T-helper 2 cell treated with Interferon-gamma antibody and Interleukin-4, amounts not matched to agents 5 μg/mL and 100 μg/mL, for 36 hours (primary cell): ENCODE results near the gene VAMP2.

Experiments used
- DNase-seq: peaks from one replicate; pipeline ENCODE4 v3.0.0; 2021; ENCODE audit warnings: low spot score
- H3K27ac Mint-ChIP-seq: one replicate; pipeline ENCODE4 v1.8.0; 2021; ENCODE audit warnings: mild to moderate bottlenecking, mixed read lengths
- H3K27me3 Mint-ChIP-seq: one replicate; pipeline ENCODE4 v1.8.0; 2021; ENCODE audit warnings: low read depth, mixed read lengths
- H3K36me3 Mint-ChIP-seq: one replicate; pipeline ENCODE4 v1.8.0; 2021; ENCODE audit warnings: low read depth, mixed read lengths
- H3K4me1 Mint-ChIP-seq: one replicate; pipeline ENCODE4 v1.8.0; 2021; ENCODE audit warnings: low read depth, mixed read lengths
- H3K4me3 Mint-ChIP-seq: one replicate; pipeline ENCODE4 v1.8.0; 2022; ENCODE audit warnings: mild to moderate bottlenecking, moderate library complexity, mixed read lengths
- H3K9me3 Mint-ChIP-seq: one replicate; pipeline ENCODE4 v1.8.0; 2021; ENCODE audit warnings: mixed read lengths

The VAMP2 gene

DNA sequence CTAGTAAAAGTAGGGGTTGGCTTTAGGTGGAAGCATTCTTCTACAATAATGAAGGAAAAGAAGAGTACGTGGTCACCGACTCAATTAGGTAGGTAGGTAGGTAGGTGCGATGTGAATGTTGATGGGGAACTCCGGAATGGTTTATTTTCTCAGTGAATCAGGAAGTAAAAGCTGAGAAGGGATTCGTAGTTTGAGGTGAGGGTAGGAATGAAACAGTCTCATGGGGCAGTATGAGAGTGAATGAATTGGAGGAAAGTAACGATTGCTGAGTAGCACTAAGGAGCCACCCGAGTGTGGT lies 24.4 kb downstream of the VAMP2 start:
- peaks cover 13% of the 10 kb centered on the region for H3K36me3 Mint-ChIP-seq
- no peak overlapping the region for H3K4me3 Mint-ChIP-seq
- no peak for DNase-seq
- H3K9me3 Mint-ChIP-seq, result no peaks in the 10 kb centered on the region
- peaks cover 3% of the 10 kb centered on the region for H3K27me3 Mint-ChIP-seq
- no peak overlapping the region for H3K27ac Mint-ChIP-seq
- H3K4me1 Mint-ChIP-seq, result peaks cover 2% of the 10 kb centered on the region

DNA sequence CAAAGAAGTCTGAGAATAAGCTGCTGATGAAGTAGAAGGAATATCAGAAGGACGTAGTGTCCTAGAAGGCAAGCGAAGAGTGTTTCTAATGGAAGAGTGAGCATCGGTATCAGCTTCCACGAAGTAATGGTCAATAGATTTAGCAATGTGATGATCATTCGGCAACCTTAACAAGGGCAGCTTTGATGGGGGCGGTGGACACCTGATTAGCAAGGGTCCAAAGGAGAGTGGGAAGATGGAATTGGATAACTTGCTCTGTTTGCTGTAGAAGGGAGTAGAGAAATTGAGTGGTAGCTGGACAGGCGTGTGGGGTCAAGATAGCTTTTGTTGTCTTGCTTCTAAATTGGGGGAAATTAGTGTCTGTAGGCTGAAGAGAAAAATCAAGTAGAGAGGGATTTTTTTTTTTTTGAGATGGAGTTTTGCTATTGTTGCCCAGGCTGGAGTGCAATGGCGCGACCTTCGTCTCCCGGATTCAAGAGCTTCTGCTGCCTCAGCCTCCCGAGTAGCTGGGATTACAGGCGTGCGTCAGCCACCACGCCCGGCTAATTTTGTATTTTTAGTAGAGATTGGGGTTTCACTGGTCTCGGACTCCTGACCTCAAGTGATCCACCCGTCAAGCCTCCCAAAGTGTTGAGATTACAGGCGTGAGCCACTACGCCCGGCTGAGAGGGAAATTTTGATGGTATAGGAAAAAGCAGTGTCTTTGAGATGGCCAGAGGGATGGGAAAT lies 24.9 kb downstream of the VAMP2 start:
- Mint-ChIP-seq H3K27me3 (peaks cover 3% of the 10 kb centered on the region), H3K4me3 (no peak overlapping the region), H3K36me3 (peaks cover 13% of the 10 kb centered on the region), H3K27ac (no peak overlapping the region), H3K4me1 (peaks cover 2% of the 10 kb centered on the region), H3K9me3 (no peaks in the 10 kb centered on the region)
- no peak for DNase-seq

DNA sequence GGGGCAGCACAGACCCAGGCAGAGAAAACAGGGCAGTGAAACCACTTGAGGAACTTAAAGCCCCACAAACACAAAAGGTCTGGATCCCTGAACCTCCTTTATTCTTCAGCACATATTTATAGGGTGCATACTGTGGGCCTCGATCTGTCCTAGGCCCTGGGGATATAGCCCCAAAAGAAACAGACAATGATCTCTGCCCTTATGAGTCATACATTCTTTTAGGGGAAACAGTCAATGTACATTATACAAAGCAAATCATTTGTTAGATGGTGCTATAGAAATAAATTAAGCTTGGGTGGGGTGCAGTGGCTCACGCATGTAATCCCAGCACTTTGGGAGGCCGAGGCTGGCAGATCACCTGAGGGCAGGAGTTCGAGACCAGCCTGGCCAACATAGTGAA lies 28.8 kb downstream of the VAMP2 start:
- no peaks in the 10 kb centered on the region for H3K9me3 Mint-ChIP-seq
- H3K4me3 Mint-ChIP-seq, result no peak overlapping the region
- no peak for DNase-seq
- peaks cover 16% of the 10 kb centered on the region for H3K27me3 Mint-ChIP-seq
- peaks cover 2% of the 10 kb centered on the region for H3K4me1 Mint-ChIP-seq
- no peak overlapping the region for H3K27ac Mint-ChIP-seq
- no peaks in the 10 kb centered on the region for H3K36me3 Mint-ChIP-seq

DNA sequence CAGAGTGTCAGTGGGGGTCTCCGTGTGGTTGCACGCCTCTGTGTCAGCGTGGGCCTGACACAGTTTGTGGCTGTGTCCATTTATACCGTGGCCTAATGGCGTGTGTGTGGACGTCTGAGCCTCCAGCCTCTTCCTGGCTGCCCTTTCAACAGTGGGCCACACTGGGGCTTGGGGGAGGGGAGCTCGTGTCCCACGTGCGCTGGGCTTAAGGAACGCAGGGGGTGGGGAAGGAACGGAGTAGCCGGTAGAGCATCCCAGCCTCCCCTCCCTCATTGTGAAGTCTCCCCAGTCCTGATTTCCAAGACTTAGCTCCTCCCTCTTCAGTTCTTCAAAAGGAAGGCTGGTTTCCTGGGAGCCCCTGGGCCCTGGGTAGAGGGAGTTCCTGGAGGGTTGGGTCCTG lies 29.3 kb downstream of the VAMP2 start:
- Mint-ChIP-seq H3K27me3 (peaks cover 17% of the 10 kb centered on the region), H3K4me1 (peaks cover 2% of the 10 kb centered on the region), H3K9me3 (no peaks in the 10 kb centered on the region), H3K4me3 (no peak overlapping the region), H3K36me3 (no peaks in the 10 kb centered on the region), H3K27ac (no peak overlapping the region)
- no peak for DNase-seq

DNA sequence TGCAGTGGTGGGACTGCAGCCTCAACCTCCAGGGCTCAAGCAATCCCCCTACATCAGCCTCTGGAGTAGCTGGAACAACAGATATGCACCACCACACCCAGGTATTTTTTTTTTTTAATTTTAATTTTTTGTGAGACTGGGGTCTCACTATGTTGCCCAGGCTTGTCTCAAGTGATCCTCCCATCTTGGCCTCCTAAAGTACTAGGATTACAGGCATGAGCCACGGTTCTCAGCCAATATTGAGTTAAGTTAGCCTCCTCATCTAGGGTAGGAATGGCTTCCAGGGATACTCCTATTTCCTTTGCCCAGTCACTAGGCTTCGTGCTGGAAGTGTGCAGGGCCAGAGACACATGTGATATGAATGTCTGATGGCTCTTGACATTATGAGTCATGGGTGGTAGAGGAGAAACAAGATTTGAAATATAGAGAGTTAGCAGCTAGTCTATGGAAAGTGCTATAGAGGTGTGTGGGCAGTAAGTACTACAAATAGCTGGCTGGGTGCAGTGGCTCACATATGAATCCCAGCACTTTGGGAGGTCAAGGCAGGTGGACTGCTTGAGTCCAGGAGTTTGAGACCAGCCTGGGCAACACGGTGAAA lies 30.8 kb downstream of the VAMP2 start:
- Mint-ChIP-seq H3K4me1 (peaks cover 6% of the 10 kb centered on the region), H3K27ac (no peak overlapping the region), H3K27me3 (peaks cover 23% of the 10 kb centered on the region), H3K36me3 (no peaks in the 10 kb centered on the region), H3K4me3 (no peak overlapping the region), H3K9me3 (no peaks in the 10 kb centered on the region)
- no peak for DNase-seq

DNA sequence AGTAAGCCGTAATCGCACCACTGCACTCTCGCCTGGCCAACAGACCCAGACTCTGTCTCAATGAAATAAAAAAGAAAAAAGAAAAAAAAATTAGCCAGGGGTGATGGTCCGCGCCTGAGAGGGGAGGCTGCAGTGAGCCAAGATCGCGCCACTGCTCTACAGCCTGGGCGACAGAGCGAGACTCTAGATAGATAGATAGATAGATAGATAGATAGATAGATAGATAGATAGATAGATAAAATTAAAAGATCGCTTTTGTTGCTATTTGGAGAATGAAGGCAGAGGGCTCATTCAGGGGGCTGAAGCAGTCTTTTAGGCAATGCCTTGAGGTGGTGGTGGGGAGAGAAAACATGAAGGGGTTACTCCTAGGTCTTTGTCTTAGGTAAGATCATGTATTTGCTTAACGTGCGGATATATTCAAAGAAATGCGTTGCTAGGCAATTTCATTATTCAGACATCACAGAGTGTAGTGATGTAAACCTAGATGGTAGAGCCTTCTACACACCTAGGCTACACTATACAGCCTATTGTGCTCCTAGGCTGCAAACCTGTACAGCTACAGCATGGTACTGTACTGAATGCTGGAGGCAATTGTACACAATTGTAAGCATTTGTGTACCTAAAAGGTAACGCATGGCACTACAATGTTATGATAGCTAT lies 34.5 kb downstream of the VAMP2 start:
- Mint-ChIP-seq H3K27ac (no peak overlapping the region), H3K9me3 (no peaks in the 10 kb centered on the region), H3K4me1 (peaks cover 31% of the 10 kb centered on the region), H3K27me3 (peaks cover 43% of the 10 kb centered on the region), H3K4me3 (no peak overlapping the region), H3K36me3 (peaks cover under 1% of the 10 kb centered on the region)
- DNase-seq, result no peak

DNA sequence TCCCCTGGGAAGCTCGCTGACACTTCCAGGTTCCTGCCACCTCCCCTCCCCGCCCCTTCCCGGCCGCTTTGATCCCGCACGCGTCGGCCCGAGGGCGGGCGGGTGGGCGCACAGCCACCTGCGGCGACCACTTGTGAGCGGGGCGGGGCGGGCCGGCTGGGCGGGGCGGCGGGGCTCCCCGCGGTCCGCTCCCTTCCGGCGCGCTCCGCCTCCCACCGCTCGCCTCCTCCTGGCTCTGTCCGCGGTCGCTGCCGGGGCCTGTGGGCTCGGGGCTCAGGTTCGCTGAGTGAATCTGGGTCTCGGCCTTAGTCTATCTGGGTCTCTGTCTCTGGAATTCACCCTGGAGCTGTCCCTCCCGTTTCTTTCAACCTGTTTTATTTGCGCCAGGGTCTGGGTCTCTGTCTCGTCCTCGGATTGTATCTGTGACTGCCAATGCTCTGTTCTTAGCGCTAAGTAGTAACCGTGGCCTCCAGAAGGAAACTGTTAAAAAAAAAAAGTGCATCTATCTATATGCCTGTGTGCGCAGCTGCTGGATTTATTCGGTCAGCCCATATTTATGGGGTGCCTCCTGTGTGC lies 36.2 kb downstream of the VAMP2 start:
- Mint-ChIP-seq H3K27ac (peak overlapping the region; percentile 85), H3K4me1 (peaks cover 39% of the 10 kb centered on the region), H3K36me3 (peaks cover 2% of the 10 kb centered on the region), H3K9me3 (no peaks in the 10 kb centered on the region), H3K27me3 (peaks cover 48% of the 10 kb centered on the region), H3K4me3 (peak overlapping the region; percentile 91)
- DNase-seq, result peak; percentile 57

DNA sequence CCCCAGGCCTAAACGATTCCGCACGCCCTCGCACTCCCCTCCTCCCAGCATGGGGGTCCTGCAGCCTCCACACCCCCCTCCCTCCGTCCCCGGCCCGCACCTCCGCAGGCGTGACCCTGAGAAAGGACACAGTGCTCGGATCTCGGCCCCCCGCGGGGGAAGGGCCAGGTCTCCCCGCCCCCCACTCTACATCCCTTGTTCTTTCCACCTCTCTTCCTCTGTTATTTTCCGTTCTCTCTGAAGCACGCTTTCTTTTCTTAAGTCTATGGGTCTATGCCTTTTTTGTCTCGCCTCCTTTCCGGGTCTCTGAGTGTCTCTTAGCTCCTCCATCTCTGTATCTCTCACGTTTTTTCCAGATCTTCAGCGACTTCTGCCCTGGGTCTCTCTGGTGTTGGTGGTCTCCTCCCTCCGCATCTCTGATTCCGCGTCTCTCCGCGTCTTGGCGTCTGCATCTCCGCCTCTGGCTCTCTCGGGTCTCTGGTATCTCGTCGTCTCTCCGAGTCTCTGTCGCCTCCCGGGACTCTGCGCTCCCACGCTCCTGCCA lies 36.7 kb downstream of the VAMP2 start:
- peak overlapping the region; percentile 85 for H3K27ac Mint-ChIP-seq
- peak overlapping the region; percentile 91 for H3K4me3 Mint-ChIP-seq
- H3K36me3 Mint-ChIP-seq, result peaks cover 2% of the 10 kb centered on the region
- H3K4me1 Mint-ChIP-seq, result peaks cover 41% of the 10 kb centered on the region
- H3K27me3 Mint-ChIP-seq, result peaks cover 47% of the 10 kb centered on the region
- peak; percentile 38 for DNase-seq
- no peaks in the 10 kb centered on the region for H3K9me3 Mint-ChIP-seq

DNA sequence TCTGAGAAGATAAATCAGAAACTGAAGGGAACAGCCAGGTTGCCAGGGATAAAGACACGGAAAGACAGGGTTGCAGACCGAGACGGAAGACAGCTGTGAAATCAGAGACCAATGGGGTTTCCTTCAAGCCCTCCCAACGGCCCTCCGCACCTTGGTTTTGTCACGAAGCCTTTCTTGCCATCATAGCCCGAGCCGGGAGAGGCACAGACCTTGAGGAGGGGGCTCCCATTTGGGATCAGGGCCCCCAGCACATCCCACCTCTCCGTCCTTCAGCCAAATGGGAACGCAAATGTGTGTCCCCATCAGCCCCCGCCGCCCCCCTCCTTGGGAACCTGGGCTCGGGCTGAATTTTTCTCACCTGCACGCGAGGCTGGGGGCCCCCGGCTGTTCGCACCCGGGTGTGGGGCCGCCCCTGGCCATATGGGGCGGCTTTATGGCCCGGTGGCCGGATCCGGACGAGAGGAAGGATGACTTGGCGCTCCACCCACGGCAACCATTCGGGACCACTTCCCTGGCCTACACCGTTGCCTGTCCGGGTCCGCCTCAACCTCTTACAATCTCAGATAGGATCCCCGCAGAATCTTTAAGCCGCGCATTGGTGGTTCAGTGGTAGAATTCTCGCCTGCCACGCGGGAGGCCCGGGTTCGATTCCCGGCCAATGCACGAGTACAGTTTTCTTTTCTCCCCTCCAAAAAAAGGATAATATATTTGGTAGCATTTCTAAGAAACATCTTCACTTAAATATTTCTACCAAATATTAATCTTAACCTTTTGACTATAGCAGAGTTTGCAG lies 37.4 kb downstream of the VAMP2 start:
- peaks cover 46% of the 10 kb centered on the region for H3K4me1 Mint-ChIP-seq
- peak; percentile 83 for DNase-seq
- peaks cover 2% of the 10 kb centered on the region for H3K36me3 Mint-ChIP-seq
- H3K27ac Mint-ChIP-seq, result peak overlapping the region; percentile 85
- H3K9me3 Mint-ChIP-seq, result no peaks in the 10 kb centered on the region
- H3K4me3 Mint-ChIP-seq, result peak overlapping the region; percentile 91
- H3K27me3 Mint-ChIP-seq, result peaks cover 54% of the 10 kb centered on the region

DNA sequence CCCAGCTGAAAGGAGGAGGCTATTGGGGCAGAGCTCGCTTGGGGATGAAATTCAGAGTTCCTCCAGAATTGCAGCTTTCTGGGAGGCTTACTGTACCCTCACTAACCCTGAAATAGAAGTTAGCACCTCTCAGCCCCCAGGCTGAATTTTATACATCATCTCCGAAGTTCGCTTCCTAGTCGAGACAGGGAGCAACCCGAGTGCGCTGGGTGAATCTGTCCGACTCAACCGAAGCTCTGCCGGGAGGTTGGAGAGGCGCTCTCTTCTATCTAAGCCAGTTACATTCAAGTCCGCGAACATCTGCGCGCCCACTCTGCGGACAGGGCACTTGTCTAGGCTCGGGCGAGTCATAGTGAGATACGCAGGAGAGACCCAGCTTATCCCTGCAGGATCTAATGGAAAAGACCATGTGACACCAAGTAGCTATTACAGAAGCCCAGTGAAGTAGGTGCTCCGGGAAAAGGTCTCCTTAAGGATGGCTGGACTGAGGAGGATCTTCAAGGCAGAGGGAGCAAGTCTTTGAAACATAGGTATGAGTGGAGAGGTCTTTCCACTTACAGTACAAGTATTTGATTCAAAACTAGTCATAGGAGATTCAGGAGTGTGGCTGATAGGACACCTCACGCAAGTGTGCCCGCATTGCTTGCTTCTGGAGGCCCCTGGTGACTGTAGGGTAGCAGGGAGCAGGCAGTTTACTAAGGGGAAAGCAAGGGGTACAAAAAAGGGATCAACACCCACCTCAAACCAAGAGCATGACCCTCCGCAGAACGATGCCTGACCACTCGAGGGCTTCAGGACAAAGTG lies 38.2 kb downstream of the VAMP2 start:
- Mint-ChIP-seq H3K36me3 (peaks cover 2% of the 10 kb centered on the region), H3K4me3 (peak overlapping the region; percentile 91), H3K4me1 (peaks cover 53% of the 10 kb centered on the region), H3K27ac (peak overlapping the region; percentile 73), H3K27me3 (peaks cover 49% of the 10 kb centered on the region), H3K9me3 (no peaks in the 10 kb centered on the region)
- DNase-seq, result peak; percentile 22

DNA sequence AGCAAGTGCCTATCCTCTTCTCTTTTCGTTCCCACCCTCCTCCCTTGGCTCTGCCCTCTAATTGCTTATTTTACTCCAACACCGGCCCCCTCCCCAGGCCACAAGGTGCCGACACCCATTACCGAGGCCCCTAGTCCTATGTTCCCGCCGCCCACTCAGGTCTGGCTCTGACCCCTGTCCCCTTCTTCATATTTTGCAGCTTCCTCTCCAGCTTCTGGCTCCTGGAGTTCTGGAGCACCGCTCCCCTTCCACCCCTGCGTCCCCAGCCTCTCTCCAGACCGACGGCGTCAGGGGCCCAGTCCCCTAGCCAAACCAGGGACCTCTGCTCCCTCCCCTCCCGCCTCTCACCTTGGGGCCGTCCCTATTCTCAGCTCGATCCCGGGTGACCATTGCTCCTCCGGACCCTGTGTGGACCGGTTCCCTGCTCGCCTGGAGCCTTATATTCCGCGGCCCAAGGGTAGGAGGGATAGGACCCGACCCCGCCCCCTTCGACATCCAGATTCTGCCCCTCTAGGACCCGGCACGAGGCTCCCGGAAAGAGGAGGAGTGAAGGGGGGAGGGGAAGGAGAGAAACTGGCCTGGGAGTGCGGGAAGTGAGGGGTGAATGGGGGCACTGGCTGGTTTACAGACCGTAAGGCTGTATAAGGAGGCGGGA lies 38.9 kb downstream of the VAMP2 start, which contains the start of gene HES7:
TSS of gene HES7 (minus strand) at position 412 of the 655 bp plus-strand sequence. CDS start at position 390, 22 bp downstream.
- peak within 1 kb of the TSS; percentile 91 for H3K4me3 Mint-ChIP-seq
- peaks cover 58% of the 10 kb centered on the region for H3K4me1 Mint-ChIP-seq
- peak within 1 kb of the TSS; percentile 79 for H3K27ac Mint-ChIP-seq
- H3K9me3 Mint-ChIP-seq, result no peaks in the 10 kb centered on the region
- peaks cover 2% of the 10 kb centered on the region for H3K36me3 Mint-ChIP-seq
- DNase-seq, result no peak
- peaks cover 52% of the 10 kb centered on the region for H3K27me3 Mint-ChIP-seq

DNA sequence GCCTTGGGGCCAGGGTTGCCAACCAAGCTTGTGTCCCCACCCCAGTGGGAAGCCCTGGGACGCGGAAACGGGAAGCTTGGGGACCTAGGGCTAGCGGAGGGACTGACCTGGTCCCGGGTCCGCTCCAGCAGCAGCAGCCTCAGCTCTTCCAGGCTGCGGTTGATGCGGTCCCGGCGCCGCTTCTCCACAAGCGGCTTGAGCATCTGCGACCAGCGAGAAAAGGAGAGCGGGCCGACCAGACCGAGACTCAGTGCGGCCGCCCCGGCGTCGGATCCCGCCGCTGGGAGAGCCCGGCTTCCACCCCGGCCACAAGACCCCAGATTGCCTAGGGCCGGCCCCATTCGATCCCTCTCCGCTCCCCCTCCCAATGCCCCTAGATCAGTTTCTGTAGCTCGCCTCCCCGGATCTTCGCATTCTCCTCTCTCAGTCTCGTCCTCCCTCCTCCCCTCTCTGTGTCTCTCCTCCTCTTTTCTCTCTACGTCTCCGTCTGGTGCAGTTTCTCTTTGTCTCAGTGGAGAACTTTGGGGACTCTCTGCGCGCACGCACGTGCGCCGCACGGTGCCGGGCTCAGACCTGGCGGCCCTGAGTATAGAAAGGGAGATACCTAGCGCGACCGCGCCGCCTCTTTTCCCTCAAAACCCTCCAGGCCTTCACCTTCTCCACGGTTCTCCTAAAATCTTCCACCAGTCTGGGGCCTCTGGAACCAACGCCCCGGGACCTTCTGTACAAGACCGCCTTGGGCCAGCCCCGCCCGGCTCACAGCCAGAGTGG lies 39.6 kb downstream of the VAMP2 start:
- Mint-ChIP-seq H3K9me3 (no peaks in the 10 kb centered on the region), H3K36me3 (peaks cover 2% of the 10 kb centered on the region), H3K4me1 (peaks cover 65% of the 10 kb centered on the region)

More for the DNA sequence above, 39.6 kb downstream of the VAMP2 start:
- H3K27ac Mint-ChIP-seq, result peak overlapping the region; percentile 79
- H3K27me3 Mint-ChIP-seq, result peaks cover 55% of the 10 kb centered on the region
- peak overlapping the region; percentile 91 for H3K4me3 Mint-ChIP-seq
- peak; percentile 50 for DNase-seq
